GM23338 (cell line): Measurements from ENCODE around the gene MAGI1. TPM values are rescaled to one million over a fixed set of nuclear protein-coding genes. Genes with fewer than 3 reads are reported as not detected.
A peak's percentile ranks its signal among the peaks of the same experiment; 100 is the strongest.

Experiments used
- ATAC-seq: fragments of 200-7000 bp; cut with Tn5 transposase; 3 replicates; pipeline ENCODE4 v1.9.1; 2020
- DNase-seq: peaks from one replicate; pipeline ENCODE4 v3.0.0-alpha.2; 2015; ENCODE audit warnings: low spot score
- H2AFZ ChIP-seq: fragments of 200-600 bp; sonication (generic); 2 replicates; pipeline ENCODE4 v1.8.0; 2016; ENCODE audit warnings: antibody characterized with exemption, mild to moderate bottlenecking, moderate library complexity
- H3F3A ChIP-seq: fragments of 200-600 bp; sonication (generic); replicated peaks from 2 replicates; pipeline ENCODE4 v1.8.0; 2017; ENCODE audit warnings: antibody characterized with exemption, mixed run types, low read depth
- H3K27ac ChIP-seq: fragments of 200-600 bp; sonication (generic); 2 replicates; pipeline ENCODE4 v1.6.1; 2016; ENCODE audit warnings: low read depth
- H3K27me3 ChIP-seq: fragments of 200-600 bp; sonication (generic); 2 replicates; pipeline ENCODE4 v1.8.0; 2016; ENCODE audit warnings: mild to moderate bottlenecking, mixed run types, moderate library complexity; ENCODE audit not compliant: insufficient read depth
- H3K36me3 ChIP-seq: fragments of 200-600 bp; sonication (generic); 2 replicates; pipeline ENCODE4 v1.8.0; 2016; ENCODE audit warnings: mild to moderate bottlenecking; ENCODE audit not compliant: insufficient read depth
- H3K4me1 ChIP-seq: fragments of 200-600 bp; sonication (generic); 2 replicates; pipeline ENCODE4 v1.8.0; 2016; ENCODE audit warnings: mild to moderate bottlenecking, moderate library complexity; ENCODE audit not compliant: insufficient read depth
- H3K4me2 ChIP-seq: fragments of 200-600 bp; sonication (generic); 2 replicates; pipeline ENCODE4 v1.7.1; 2017; ENCODE audit warnings: mixed run types
- H3K4me3 ChIP-seq: fragments of 200-600 bp; sonication (generic); 2 replicates; pipeline ENCODE4 v1.6.1; 2016; ENCODE audit warnings: mixed run types
- H3K79me2 ChIP-seq: fragments of 200-600 bp; sonication (generic); replicated peaks from 2 replicates; pipeline ENCODE4 v1.8.0; 2017; ENCODE audit warnings: mild to moderate bottlenecking; ENCODE audit not compliant: insufficient read depth
- H3K9me2 ChIP-seq: fragments of 200-600 bp; sonication (generic); 2 replicates; pipeline ENCODE4 v1.8.0; 2017; ENCODE audit not compliant: insufficient read depth
- H4K20me1 ChIP-seq: fragments of 200-600 bp; sonication (generic); replicated peaks from 2 replicates; pipeline ENCODE4 v1.8.0; 2017; ENCODE audit warnings: mild to moderate bottlenecking; ENCODE audit not compliant: insufficient read depth
- H3K27ac Mint-ChIP-seq: 2 replicates; pipeline ENCODE4 v1.8.0; 2020; ENCODE audit warnings: inconsistent platforms, mild to moderate bottlenecking, moderate library complexity, mixed read lengths
- H3K27me3 Mint-ChIP-seq: 3 replicates; pipeline ENCODE4 v1.8.0; 2022; ENCODE audit warnings: low read depth, mild to moderate bottlenecking, moderate library complexity, mixed read lengths, inconsistent platforms; ENCODE audit not compliant: insufficient read depth, poor library complexity
- H3K36me3 Mint-ChIP-seq: 3 replicates; pipeline ENCODE4 v1.8.0; 2021; ENCODE audit warnings: low read depth, mild to moderate bottlenecking, inconsistent platforms, moderate library complexity, mixed read lengths
- H3K4me1 Mint-ChIP-seq: 3 replicates; pipeline ENCODE4 v1.8.0; 2020; ENCODE audit warnings: mild to moderate bottlenecking, inconsistent platforms, mixed read lengths
- H3K4me3 Mint-ChIP-seq: 3 replicates; pipeline ENCODE4 v1.8.0; 2021; ENCODE audit warnings: moderate library complexity, mild to moderate bottlenecking, inconsistent platforms, mixed read lengths
- H3K9me3 Mint-ChIP-seq: 3 replicates; pipeline ENCODE4 v1.8.0; 2020; ENCODE audit warnings: moderate library complexity, mild to moderate bottlenecking, inconsistent platforms, mixed read lengths
- CREB1 ChIP-seq: fragments of 250-450 bp; sonication (Bioruptor Pico); IDR thresholded peaks from 2 replicates; pipeline ENCODE4 v1.5.0; 2020; ENCODE audit warnings: low read depth, mild to moderate bottlenecking, moderate library complexity
- EZH2phosphoT487 ChIP-seq: fragments of 200-600 bp; sonication (generic); IDR thresholded peaks from one replicate; pipeline ENCODE4 v1.8.1; 2018; ENCODE audit warnings: antibody characterized with exemption; ENCODE audit not compliant: unreplicated experiment
- NANOG ChIP-seq: IDR thresholded peaks from 2 replicates; pipeline ENCODE4 v1.6.1; 2016; ENCODE audit warnings: antibody characterized with exemption, borderline replicate concordance
- POLR2AphosphoS5 ChIP-seq: IDR thresholded peaks from 2 replicates; pipeline ENCODE4 v1.6.1; 2016; ENCODE audit warnings: antibody characterized with exemption, low read depth
- ZNF331 ChIP-seq: fragments of 250-450 bp; sonication (Bioruptor Pico); IDR thresholded peaks from 2 replicates; pipeline ENCODE4 v1.5.0; 2020; ENCODE audit warnings: low read depth, mild to moderate bottlenecking, moderate library complexity
- ZNF462 ChIP-seq: fragments of 250-450 bp; sonication (Bioruptor Pico); IDR thresholded peaks from 2 replicates; pipeline ENCODE4 v1.5.0; 2020; ENCODE audit warnings: mild to moderate bottlenecking, moderate library complexity
- long read RNA-seq: library from polyadenylated mRNA; unstranded; transcript quantifications from one replicate; pipeline ENCODE4 v2.0.0, GENCODE V29; 2020; ENCODE audit not compliant: unreplicated experiment
- polyA plus RNA-seq: library from polyadenylated mRNA; unstranded; fragments of >200 nt; fragmentation: Nextera tagmentation; extraction: Ambion mirVana; gene quantifications from 2 replicates; pipeline ENCODE4 v1.2.1, GENCODE V29; 2016
- total RNA-seq: library from RNA; depleted of rRNA; stranded (reverse); fragments of >200 nt; shearing (Covaris generic); gene quantifications from 2 replicates; pipeline ENCODE4 v1.2.3, GENCODE V29; 2014; rRNA removed

MAGI1 gene
- total RNA-seq, result 63.8 and 71.2 TPM in 2 replicates
- 23.8 and 27.4 TPM in 2 replicates for polyA plus RNA-seq
- long read RNA-seq, partial matches to known transcripts, result 2 of 9 reads
- long read RNA-seq, other reads (novel, unspliced or antisense), result 7 of 9 reads

DNA sequence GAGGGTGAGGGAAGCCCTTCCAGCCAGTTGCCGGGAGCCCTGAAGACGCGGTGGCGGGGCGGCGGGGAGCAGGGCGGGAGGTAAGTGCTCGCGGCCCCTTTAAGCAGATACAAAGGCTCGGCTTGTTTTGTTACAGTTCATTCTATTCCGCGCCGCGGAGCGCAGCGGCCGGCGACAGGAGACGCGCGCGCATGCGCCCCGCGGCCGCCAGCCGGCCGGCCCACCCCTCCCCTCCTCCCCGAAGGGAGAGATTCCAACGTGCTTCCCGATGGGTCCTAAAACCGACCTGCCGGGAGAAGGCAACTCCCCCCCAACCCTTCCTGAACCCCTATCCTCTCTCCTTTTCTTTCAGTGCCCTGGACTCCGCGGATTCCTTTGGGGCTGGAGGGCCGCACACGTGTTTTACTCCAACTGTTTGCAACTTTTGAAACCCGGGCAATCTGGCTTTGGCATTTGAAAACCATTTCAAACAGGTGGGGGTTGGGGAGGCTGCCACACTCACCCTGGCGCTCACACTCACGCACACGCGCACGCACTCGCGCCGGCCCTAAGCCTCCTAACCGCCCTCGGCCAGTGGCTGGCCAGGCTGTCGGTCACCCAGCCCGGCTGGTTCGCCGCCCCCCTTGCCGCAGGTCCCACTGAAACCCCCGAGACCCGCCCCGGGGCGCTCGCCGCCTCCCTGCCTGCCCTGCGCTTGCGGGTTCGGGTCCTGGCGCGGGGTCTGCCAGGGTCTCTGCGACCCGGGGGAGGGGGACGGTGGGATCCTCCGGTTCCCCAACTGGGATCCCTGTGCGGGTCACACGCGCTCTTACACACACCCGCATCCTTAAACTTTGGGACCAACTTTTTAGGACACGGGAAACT is at the start of gene MAGI1:
TSS of gene MAGI1 (minus strand) at position 193 of the 864 bp plus-strand sequence. CDS start 610 bp downstream, outside the sequence.
- no peak for TF ChIP-seq ZNF462 (CRISPR knock-in tag)
- no peak for TF ChIP-seq ZNF331
- TF ChIP-seq NANOG, result no peak
- peak; percentile 50 for TF ChIP-seq POLR2AphosphoS5
- peak; percentile 19 for TF ChIP-seq CREB1
- TF ChIP-seq EZH2phosphoT487, result no peak
- H4K20me1 ChIP-seq, result no peaks in the 10 kb centered on the region
- peaks cover 8% of the 10 kb centered on the region; the same call in 1 of the 3 replicates for H3K36me3 Mint-ChIP-seq
- DNase-seq (peak; percentile 97), ATAC-seq (peak; percentile 67)
- no peaks in the 10 kb centered on the region for H3K9me2 ChIP-seq
- no peaks in the 10 kb centered on the region for H3K36me3 ChIP-seq
- no peaks in the 10 kb centered on the region for H3K27me3 ChIP-seq
- H3K27ac Mint-ChIP-seq, result peak within 1 kb of the TSS; percentile 94
- peak within 1 kb of the TSS; percentile 89 for H3K4me2 ChIP-seq
- peak within 1 kb of the TSS; percentile 96 for H3K27ac ChIP-seq
- peaks cover 38% of the 10 kb centered on the region for H3K79me2 ChIP-seq
- peaks cover 15% of the 10 kb centered on the region for H3K4me1 ChIP-seq
- peak within 1 kb of the TSS; percentile 96 for H3K4me3 Mint-ChIP-seq
- H3K4me1 Mint-ChIP-seq, result peaks cover 43% of the 10 kb centered on the region
- peaks cover 19% of the 10 kb centered on the region for H3K27me3 Mint-ChIP-seq
- H3F3A ChIP-seq, result no peaks in the 10 kb centered on the region
- peak within 1 kb of the TSS; percentile 91 for H2AFZ ChIP-seq
- peak within 1 kb of the TSS; percentile 94 for H3K4me3 ChIP-seq
- no peaks in the 10 kb centered on the region; the same call in 2 of the 3 replicates for H3K9me3 Mint-ChIP-seq
